Activated T-helper 9 cell treated with anti-CD3 and anti-CD28 coated beads, Interleukin-2, amount 50 U/mL, for 16 hours (primary cell): ENCODE measurements around the gene MTF2.

ENCODE experiments used
- DNase-seq: peaks from one replicate; pipeline ENCODE4 v3.0.0-alpha.2; 2020; ENCODE audit warnings: low read depth

MTF2 gene

GRCh38 chr1:93083979-93084378, 4.9 kb downstream of the MTF2 start:
- no peak for DNase-seq

GRCh38 chr1:93087532-93087931, 8.4 kb downstream of the MTF2 start:
- no peak for DNase-seq

GRCh38 chr1:93093332-93094006, 14.4 kb downstream of the MTF2 start:
- DNase-seq, result no peak

- DNase-seq, result no peak
Measured at GRCh38 chr1:93095804-93096585, 16.9 kb downstream of the MTF2 start.

DNA sequence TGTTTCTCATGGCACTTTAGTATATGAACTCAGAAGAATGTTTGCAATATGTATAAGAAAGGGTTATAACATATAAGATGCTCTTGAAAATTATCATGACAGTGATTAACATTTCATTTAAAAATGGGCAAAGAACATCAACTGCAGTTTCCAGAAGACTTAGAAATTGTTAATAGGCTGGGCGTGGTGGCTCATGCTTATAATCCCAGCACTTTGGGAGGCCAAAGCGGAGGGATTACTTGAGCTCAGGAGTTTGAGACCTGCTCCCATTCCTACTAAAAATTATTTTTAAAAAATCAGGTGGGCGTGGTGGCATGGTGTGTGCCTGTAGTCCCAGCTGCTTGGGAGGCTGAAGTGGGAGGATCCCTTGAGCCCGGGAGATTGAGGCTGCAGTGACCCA, 23.1 kb downstream of the MTF2 start:
- DNase-seq, result no peak

- no peak for DNase-seq
Measured at GRCh38 chr1:93106226-93106625, 27.1 kb downstream of the MTF2 start.

DNA sequence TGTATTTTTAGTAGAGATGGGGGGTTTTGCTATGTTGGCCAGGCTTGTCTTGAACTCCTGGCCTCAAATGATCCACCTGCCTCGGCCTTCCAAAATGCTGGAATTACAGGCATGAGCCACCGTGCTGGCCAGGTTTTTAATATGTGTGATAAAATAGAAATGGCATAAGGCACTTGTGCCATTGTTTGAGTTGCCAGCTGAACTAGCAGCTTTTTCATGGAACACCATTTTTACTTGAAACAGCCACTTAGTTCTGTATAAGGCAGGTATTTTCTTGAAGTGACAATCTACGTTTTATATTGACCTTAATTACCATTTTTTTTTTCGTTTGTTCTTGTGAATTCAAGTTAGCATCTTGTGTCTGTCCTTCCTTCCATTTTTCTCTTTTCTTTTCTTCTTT, 28.3 kb downstream of the MTF2 start:
- DNase-seq, result no peak

DNA sequence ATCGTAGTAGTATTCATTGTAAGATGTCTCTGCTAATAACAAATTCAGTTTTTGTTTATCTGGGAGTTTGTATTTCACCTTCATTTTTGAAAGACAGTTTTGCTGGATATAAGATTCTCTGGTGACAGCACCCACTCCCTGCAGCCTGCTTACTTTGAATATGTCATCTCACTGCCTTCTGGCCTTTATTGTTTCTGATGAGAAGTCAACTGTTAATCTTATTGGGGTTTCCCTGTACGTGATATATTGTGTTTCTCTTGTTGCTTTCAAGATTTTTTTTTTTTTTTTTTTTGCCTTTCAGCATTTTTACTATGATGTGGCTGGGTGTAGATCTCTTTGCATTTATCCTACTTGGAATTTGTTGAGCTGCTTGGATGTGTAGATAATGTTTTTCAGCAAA, 29.3 kb downstream of the MTF2 start:
- DNase-seq, result no peak

DNA sequence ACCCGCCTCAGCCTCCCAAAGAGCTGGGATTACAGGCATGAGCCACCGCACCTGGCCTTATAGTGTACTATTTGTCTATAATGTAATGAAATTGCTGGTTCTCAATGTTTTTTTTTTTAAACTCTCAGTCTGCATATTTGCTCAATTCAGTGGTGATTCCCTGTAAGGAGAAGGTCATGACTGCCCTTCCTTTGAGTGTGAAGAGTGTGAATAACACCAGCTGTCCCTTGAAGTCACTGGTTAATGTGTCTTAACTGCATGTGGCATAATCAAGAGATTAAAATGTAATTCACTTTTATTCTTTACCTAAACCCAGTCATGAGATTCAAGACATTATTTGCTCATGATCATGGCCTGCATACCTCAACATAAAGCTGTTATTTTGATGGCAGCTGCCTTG, 30.5 kb downstream of the MTF2 start:
- DNase-seq, result no peak

DNA sequence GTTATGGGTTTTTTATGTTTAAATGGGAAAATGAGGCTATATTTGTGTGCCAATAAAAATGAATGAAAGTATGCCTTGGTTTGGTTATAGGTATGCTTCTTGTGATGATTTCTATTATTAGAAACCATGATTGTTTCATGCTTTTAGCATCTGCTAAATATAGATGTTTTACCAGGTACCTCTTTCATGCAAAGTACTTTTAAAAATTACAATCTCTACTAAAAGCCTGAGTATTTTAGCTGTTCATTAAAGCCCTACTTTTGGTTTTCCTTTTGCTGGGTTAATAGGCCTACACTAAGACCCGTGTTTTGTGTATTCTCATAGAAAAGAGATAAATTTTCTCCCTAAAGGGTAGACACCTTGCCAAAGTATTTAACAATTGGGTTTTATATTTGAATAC, 32.0 kb downstream of the MTF2 start:
- no peak for DNase-seq

GRCh38 chr1:93111561-93111960, 32.5 kb downstream of the MTF2 start:
- DNase-seq, result no peak

DNA sequence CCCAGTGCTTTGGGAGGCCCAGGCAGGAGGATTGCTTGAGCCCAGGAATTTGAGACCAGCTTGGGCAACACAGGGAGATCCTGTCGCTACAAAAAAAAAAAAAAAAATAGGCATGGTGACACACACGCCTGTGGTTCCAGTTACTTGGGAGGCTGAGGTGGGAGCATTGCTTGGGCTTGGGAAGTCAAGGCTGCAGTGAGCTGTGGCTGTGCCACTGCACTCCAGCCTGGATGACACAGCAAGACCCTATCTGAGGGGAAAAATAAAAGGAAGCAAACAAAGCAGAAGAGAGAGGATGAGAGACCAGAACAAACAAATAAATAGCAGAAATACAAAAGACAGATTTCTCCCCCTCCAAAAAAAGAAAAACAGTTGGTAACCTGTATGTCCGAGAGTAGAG, 34.0 kb downstream of the MTF2 start:
- no peak for DNase-seq

- no peak for DNase-seq
Measured at GRCh38 chr1:93114391-93114790, 35.3 kb downstream of the MTF2 start.

DNA sequence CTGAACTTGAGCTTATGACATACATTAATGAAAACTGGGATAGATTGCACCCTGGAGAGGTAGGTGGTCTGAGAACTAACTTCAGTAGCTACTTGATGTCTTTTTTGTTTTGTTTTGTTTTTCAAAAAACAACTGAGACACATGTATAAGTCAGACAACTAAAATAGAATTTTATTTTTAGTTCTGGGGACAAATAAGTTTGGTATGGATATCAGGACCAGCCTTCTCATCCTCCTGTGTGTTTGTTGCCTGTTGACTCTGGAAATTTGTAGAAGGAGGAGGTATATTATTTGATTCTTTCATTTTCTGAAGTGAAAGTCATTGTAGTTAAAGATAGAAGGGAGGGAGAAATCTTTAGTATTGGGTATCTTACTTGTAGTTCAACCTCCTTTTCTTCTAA, 41.5 kb downstream of the MTF2 start:
- no peak for DNase-seq

GRCh38 chr1:93123201-93123783, 44.2 kb downstream of the MTF2 start:
- DNase-seq, result no peak

- DNase-seq, result no peak
Measured at GRCh38 chr1:93124556-93125355, 45.7 kb downstream of the MTF2 start.

GRCh38 chr1:93129507-93130099, 50.5 kb downstream of the MTF2 start:
- DNase-seq, result no peak

GRCh38 chr1:93132638-93133037, 53.6 kb downstream of the MTF2 start:
- no peak for DNase-seq

GRCh38 chr1:93136445-93136844, 57.4 kb downstream of the MTF2 start:
- DNase-seq, result no peak

GRCh38 chr1:93137604-93138292, 58.7 kb downstream of the MTF2 start:
- DNase-seq, result no peak

DNA sequence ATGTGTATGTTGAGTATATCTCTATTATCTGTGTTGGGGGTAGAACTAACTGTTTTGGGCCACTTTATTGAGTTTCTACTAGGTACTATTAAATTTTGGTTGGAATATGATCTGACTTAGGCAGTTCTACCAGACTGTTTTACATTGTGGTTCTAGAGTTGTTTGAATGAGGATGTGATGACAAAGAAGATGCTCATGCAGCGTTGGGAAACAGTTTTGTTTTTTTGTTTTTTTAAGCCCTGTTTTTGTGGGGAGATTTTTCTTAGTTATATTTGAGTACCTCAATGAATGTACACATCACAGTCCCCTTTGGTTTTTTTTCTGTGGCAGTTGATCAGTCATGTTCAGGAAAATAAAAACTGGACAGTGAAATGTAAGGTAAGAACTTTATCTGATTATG, 61.0 kb downstream of the MTF2 start:
- DNase-seq, result no peak

GRCh38 chr1:93142161-93142560, 63.1 kb downstream of the MTF2 start:
- DNase-seq, result no peak
